Progenitor cell of endocrine pancreas (in vitro differentiated cells): ENCODE data around the gene MAML3. TPM values are rescaled to one million over a fixed set of nuclear protein-coding genes. Genes with fewer than 3 reads are reported as not detected.
A peak's percentile ranks its signal among the peaks of the same experiment; 100 is the strongest.

ENCODE experiments used
- DNase-seq: peaks from one replicate; pipeline ENCODE4 v3.0.0; 2021; ENCODE audit warnings: low spot score; ENCODE audit not compliant: unreplicated experiment
- H3K27ac Mint-ChIP-seq: 2 replicates; pipeline ENCODE4 v1.8.0; 2021; ENCODE audit warnings: mild to moderate bottlenecking, moderate library complexity, mixed read lengths
- H3K27me3 Mint-ChIP-seq: 2 replicates; pipeline ENCODE4 v1.8.0; 2021; ENCODE audit warnings: mixed read lengths
- H3K36me3 Mint-ChIP-seq: 2 replicates; pipeline ENCODE4 v1.8.0; 2022; ENCODE audit warnings: mixed read lengths; ENCODE audit not compliant: insufficient read depth
- H3K4me1 Mint-ChIP-seq: 2 replicates; pipeline ENCODE4 v1.8.0; 2021; ENCODE audit warnings: low read depth, mixed read lengths
- H3K4me3 Mint-ChIP-seq: 2 replicates; pipeline ENCODE4 v1.8.0; 2021; ENCODE audit warnings: low read depth, mild to moderate bottlenecking, moderate library complexity, mixed read lengths
- H3K9me3 Mint-ChIP-seq: 2 replicates; pipeline ENCODE4 v1.8.0; 2021; ENCODE audit warnings: low read depth, mixed read lengths
- total RNA-seq: library from RNA; stranded (reverse); gene quantifications from 2 replicates; pipeline ENCODE4 v1.2.1, GENCODE V29; 2021
- TF ChIP-seq, protein P1 (sequence below): fragments of 200-600 bp; sonication (generic); IDR thresholded peaks from one replicate; pipeline ENCODE4 v1.5.0; 2021; ENCODE audit warnings: antibody characterized with exemption, mild to moderate bottlenecking; ENCODE audit not compliant: unreplicated experiment

Gene MAML3
- total RNA-seq, 1 donor from 2014 or later = 48.5 TPM

DNA sequence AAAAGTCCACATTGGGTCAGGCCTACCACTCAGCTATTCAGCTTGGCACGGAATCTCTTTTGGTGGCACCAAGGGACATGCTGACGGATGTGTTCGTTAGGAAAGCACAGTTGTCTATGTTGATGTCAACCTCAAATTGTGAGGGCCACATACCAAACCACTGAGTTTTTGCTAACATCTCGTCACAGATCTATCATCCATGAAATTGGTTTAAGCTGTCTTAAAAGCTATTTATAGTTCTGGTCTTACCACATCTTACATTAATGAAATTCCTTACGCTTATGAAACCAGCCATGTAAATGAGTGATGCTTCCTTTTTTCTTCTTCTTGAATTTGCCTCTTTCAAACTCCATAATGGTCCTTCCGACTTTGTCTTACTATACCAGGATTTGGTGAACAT lies 386.8 kb downstream of the MAML3 start:
- no peak for DNase-seq
- H3K4me3 Mint-ChIP-seq = no peak overlapping the region
- peaks cover 25% of the 10 kb centered on the region for H3K4me1 Mint-ChIP-seq
- no peaks in the 10 kb centered on the region for H3K27me3 Mint-ChIP-seq
- peaks cover 4% of the 10 kb centered on the region for H3K36me3 Mint-ChIP-seq
- H3K9me3 Mint-ChIP-seq = peaks cover 3% of the 10 kb centered on the region
- TF ChIP-seq, protein P1, sequence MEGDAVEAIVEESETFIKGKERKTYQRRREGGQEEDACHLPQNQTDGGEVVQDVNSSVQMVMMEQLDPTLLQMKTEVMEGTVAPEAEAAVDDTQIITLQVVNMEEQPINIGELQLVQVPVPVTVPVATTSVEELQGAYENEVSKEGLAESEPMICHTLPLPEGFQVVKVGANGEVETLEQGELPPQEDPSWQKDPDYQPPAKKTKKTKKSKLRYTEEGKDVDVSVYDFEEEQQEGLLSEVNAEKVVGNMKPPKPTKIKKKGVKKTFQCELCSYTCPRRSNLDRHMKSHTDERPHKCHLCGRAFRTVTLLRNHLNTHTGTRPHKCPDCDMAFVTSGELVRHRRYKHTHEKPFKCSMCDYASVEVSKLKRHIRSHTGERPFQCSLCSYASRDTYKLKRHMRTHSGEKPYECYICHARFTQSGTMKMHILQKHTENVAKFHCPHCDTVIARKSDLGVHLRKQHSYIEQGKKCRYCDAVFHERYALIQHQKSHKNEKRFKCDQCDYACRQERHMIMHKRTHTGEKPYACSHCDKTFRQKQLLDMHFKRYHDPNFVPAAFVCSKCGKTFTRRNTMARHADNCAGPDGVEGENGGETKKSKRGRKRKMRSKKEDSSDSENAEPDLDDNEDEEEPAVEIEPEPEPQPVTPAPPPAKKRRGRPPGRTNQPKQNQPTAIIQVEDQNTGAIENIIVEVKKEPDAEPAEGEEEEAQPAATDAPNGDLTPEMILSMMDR = no peak
- H3K27ac Mint-ChIP-seq = no peak overlapping the region

DNA sequence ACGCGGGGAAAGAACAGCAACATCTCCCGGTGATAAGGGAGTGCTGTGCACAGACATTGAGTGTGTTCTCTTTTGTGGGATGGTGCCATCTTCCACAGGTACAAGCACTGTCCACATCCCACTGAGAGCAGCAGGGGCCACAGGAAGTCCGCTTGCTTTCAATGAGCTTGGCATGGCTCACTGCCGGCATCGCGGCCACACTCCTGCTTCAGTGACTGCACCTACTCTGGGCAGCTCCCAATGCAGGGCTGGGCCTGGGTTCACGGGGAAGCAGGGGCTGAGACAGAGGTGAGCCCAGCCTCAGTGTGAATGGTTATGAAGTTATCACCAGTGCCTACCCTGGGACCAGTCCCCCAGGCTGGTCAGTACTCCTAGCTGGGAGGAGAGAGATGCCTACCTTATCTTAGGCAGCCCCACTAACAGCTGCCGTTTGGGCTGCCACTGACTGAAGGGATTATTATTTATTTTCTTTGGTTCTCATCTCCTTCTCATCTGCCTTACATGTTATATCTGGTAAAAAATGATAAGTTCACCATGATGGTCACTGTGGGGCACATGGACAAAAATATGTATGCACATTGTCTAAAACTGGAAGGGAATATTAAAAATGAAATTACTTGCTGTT lies 389.2 kb downstream of the MAML3 start:
- no peaks in the 10 kb centered on the region for H3K27me3 Mint-ChIP-seq
- TF ChIP-seq, protein P1 = no peak
- H3K4me3 Mint-ChIP-seq = no peak overlapping the region
- peaks cover 3% of the 10 kb centered on the region for H3K36me3 Mint-ChIP-seq
- peak overlapping the region; percentile 88 for H3K27ac Mint-ChIP-seq
- H3K4me1 Mint-ChIP-seq = peaks cover 30% of the 10 kb centered on the region
- peaks cover 3% of the 10 kb centered on the region for H3K9me3 Mint-ChIP-seq
- DNase-seq = no peak

DNA sequence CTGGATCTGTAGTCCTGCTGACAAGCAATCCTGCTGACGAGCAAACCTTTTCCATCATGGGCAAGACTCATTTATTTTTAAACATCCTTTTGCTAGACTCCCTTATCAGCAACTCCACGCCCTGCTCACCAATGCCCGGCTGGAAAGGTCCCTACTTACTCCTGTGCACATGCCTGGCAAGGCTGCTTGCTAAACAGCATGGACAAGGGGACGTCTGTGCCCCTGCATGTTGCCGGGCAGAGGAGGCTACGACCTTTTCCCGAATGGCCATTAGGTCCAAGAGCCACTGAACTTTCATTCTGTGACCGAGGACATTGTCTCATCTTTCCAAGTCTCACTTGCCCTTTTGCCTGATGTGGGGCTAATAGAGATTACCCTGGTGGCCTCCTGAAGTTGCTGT lies 389.8 kb downstream of the MAML3 start:
- H3K4me1 Mint-ChIP-seq = peaks cover 30% of the 10 kb centered on the region
- H3K27me3 Mint-ChIP-seq = no peaks in the 10 kb centered on the region
- no peak overlapping the region for H3K4me3 Mint-ChIP-seq
- no peak for DNase-seq
- H3K36me3 Mint-ChIP-seq = peaks cover 3% of the 10 kb centered on the region
- TF ChIP-seq, protein P1 = no peak
- H3K27ac Mint-ChIP-seq = peak overlapping the region; percentile 88
- H3K9me3 Mint-ChIP-seq = peaks cover 3% of the 10 kb centered on the region

DNA sequence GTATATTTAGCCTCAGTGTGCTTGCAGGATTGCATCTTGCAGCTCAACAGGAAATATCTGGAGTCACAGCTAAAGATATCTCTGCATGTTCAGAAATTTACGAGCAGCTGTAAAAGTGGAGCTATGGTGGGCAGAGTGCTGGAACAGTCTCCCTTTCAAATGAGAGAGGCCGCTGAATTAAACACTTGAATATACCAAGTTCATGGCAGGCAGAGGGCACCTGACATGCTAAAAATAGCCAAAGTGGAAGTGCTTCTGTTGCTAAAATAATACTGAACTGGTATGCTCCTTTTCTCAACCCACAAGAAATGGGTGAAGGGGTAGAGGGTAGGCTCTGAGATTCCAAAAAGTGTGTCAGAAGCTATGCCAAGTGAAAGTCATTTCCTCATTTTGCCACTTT lies 390.3 kb downstream of the MAML3 start:
- no peak for DNase-seq
- peaks cover 3% of the 10 kb centered on the region for H3K36me3 Mint-ChIP-seq
- peaks cover 25% of the 10 kb centered on the region for H3K4me1 Mint-ChIP-seq
- H3K27ac Mint-ChIP-seq = no peak overlapping the region
- H3K4me3 Mint-ChIP-seq = no peak overlapping the region
- peaks cover 3% of the 10 kb centered on the region for H3K9me3 Mint-ChIP-seq
- TF ChIP-seq, protein P1 = no peak
- no peaks in the 10 kb centered on the region for H3K27me3 Mint-ChIP-seq

DNA sequence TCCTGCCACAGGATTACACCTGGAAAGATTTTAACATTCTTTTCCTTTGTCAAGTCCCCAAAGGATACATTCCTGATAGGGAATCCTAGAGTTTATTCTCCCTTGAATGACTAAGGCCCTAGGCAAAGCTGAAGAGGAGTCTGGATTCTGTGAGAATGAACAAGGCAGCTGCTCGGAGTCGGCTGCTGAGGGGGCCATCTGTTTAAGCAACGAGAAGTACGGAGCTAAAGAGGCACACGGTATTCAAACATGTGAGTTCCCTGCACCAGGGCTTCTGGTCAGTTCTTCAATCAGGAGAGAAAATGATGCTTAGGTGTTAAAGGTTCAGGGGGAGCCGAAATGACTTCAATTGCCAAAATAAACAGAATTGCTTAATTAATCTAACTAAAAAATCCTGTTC lies 390.8 kb downstream of the MAML3 start:
- peaks cover 23% of the 10 kb centered on the region for H3K4me1 Mint-ChIP-seq
- peak overlapping the region; percentile 56 for H3K27ac Mint-ChIP-seq
- peaks cover 3% of the 10 kb centered on the region for H3K9me3 Mint-ChIP-seq
- DNase-seq = no peak
- TF ChIP-seq, protein P1 = no peak
- peaks cover 3% of the 10 kb centered on the region for H3K36me3 Mint-ChIP-seq
- H3K4me3 Mint-ChIP-seq = no peak overlapping the region
- no peaks in the 10 kb centered on the region for H3K27me3 Mint-ChIP-seq
